Stimulated activated CD8-positive, alpha-beta memory T cell treated with anti-CD3 and anti-CD28 coated beads, Interleukin-7, amount 100 ng/mL, for 24 hours (primary cell): Measurements from ENCODE around the gene HLTF.

ENCODE experiments used
- DNase-seq: peaks from one replicate; pipeline ENCODE4 v3.0.0-alpha.2; 2020; ENCODE audit warnings: low read depth

HLTF gene

DNA sequence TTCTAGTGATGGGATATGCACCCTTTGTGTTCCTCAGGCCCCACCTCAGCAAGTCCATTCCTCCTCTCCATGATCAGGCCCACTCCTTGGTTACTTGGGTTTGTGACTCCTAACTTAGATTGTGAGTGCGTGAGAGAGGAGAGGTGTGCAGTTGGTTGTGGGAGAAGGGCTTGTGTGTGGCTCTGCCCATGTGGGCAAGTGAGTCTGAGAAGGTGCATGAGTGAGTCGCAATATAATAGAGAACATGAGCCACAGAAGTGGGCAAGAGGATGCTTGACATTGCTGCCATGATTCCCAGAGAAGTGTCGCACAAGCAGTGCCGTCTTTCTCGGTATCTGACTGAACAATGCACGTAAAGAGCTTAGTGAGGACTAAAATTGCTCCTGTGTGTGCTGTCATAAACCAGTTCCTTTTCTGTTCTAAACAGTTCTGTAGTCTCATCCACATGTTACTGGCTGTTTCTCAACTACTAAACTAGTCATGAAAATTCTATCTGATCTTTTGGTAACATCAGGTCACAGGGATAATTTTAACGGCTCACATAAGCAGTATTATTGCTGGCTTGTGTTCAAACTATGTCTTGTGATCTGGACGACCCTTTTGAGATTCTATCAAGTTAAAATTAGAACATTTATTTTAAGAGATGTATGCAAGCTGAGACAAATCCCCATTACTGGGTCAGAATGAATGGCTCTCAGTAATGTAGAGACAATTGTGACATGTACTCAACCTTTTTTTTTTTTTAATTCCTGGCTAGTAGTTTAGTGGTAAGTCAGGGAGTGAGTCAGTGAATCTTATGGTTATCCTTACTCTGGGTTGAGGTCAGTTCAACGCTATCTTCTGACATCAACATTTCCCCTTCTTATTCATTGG is 69.4 kb downstream of the HLTF start:
- no peak for DNase-seq

DNA sequence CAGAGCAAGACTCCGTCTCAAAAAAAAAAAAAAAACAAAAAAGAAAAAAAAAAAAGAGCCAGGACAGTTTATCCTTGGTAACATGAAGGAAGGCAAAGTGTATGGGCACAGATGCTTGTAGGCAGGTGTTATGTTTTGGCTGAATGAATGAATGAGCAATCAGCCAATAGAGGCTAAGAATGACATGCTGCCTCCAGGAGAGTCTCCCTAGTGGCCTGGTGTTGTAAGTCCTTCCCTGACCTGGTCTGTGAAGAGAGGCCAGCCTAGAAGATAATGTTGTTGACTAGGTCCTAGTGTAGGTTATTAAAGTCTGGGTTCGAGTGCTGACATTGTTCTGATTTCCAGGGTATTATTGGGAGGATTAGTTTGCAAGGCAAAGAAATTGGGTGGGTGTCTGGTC is 70.1 kb downstream of the HLTF start:
- no peak for DNase-seq

GRCh38 chr3:149015393-149015792 is 70.9 kb downstream of the HLTF start:
- no peak for DNase-seq

- DNase-seq = no peak
These were observed 72.6 kb downstream of the HLTF start for GRCh38 chr3:149013726-149014125.

DNA sequence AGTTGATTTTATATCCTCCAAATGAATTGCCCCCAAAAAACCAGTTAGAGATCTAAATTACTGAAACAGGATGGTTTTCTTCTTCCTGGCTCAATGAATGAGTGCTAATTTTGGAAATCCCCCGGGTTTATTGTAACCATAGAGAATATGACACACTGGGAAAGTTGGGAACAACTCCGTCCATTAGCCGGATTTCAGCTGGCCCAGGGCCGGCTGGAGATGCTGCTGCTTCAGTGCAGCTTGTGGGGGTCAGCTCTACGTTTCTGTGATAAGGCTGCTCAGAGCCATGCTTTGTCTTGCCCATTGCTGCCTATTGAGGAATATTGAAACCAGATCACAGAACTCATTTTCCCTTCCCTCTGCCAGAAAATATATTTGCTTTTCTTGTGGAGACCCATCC is 74.7 kb downstream of the HLTF start:
- DNase-seq = no peak

DNA sequence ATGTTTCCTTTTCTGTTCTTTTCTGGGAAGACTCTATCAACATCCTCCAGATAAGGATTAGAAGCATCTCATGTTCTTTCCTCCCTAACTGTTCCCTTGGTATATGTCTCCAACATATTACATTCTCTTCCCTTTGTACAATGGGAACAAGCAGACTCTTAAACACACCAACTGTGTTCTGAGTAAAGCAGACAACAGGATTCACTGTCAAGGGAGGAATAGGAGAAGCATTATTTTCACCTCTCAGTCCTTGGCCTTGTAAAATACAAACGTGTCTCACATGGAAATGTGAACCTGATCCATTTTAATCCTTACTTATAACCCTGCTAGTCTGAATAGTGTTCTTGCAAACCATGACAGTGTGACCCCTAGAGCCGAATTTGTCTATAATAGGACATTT is 75.4 kb downstream of the HLTF start:
- no peak for DNase-seq

GRCh38 chr3:149010504-149010951 is 75.8 kb downstream of the HLTF start:
- no peak for DNase-seq

DNA sequence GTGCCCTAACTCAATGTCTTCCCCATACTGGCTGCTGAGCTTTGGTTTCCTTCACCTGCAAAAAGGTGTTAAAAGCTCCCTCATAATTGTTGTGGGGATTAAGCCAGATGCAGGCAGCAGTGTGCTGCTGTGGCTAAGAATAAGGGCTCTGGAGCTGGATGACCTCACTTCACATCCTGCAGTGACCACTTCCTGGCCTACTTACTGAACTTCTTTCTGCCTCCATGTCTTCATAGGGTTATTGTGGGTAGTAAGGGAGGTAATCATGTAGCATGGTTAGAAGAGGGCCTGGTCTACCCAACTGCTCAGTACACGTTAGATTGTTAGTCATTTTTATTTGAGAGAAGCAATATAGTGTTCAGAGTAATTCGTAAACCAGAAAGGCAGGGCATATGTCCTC is 76.6 kb downstream of the HLTF start:
- no peak for DNase-seq

DNA sequence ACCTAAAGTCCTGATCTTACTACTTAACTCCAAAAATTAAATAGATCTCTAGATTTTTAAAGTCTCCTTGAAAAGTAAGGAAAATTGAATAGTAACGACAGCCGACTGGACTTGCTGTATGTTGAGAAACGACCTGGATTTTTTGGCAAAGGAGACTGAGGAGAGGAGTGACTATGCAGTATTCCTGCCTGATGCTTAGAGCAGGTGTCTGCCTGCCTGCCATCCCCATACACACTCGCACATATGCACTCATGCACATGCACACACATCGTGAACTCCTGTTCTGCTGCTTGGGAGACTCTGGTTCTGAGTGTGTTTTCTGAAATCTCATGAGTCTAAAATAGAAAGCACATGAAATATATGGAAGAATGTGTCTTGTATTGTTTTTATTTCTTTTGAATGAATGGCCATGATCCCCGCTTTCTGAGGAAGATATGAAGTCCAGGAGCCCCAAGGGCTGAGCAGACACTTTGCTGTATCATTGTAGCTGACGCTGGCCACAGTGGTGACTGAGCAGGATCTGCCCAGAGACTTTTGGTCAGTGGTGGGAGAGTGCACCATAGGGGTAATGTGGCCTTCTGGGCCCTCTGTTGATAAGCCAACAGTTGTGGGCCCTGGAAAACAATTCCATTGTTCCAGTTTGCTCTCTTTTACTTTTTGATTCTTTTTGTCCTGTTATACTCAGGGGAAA is 78.6 kb downstream of the HLTF start:
- DNase-seq = no peak

DNA sequence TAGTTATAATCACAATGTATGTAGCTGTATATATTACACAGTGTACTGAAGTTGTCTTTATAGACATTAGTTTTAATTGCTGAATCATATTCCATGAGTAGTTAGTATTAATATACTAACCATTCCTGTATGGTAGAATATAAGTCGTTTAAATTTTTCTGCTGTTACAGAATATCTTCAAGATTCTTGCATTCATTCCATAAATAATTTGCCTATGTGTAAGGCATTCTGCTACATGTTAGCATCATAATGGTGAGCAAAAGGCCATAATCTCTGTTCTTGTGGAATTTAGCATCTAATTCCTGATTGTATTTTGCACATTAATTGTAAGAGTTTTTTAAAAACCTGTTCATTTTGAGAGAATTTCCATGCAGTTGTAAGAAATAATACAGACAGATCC is 80.9 kb downstream of the HLTF start:
- DNase-seq = no peak

- DNase-seq = no peak
These were observed 81.7 kb downstream of the HLTF start for GRCh38 chr3:149004622-149005021.

GRCh38 chr3:149003653-149004305 is 82.6 kb downstream of the HLTF start:
- no peak for DNase-seq

DNA sequence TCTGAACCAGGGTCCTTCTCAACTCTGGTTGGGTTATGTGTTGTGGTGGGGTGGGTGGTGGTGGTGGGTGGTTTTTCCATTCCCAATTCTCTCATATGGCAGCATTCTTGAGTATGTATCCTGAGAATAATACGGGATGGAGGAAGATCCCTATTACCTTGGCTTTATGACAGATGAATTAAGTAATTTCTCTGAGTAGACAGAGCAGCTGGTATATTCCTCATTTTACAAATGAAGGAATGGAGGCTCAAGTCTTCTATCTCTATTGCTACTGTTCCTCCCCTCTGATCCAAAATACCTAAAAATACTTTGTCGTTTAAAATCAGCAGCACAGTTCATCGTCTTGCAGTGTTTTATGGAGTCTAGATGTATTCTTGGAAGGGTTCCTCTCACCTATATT is 84.6 kb downstream of the HLTF start:
- DNase-seq = no peak

DNA sequence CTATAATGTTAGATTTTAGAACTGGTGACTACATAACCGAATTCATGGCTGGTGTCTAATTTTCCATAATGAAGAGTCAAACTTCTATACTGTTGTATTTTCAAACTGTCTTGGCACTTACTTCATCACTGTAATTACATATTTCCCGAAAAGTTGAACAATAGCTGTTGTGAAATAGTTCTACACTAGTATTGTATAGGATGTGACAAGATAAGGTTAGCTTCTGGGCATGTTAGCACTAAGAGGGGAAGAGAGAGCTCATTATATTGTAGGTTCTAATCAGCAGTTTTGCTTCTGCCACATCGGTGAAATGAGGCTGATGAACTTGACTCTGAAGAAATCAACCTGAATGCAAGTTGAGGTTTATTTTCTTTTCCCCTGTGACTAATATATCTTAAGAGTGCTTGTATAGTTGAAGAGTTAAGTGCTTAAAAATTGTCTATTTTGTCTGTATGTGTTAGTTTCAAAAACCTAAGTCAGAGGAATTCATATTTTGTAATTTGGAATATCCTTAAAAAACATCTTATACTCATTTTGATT is 86.1 kb downstream of the HLTF start:
- DNase-seq = no peak

DNA sequence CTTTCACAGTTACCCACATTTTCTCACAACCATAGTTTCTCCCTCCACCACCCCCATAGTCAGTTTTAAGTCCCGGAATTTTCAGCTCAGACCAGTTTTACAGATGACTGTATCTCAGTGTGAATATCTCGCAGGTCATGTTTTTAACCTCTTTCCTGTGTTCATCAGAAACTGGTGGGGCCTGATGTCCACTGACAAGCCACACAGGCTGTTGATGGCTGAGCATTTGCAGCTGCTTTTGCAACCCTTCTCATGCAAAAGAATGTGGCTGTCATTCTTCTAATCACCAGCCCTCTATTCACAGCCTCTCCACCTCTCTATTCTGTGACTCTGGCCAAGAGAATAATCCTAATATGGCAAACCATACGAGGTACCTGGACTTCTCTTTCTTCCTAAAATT is 86.5 kb downstream of the HLTF start:
- no peak for DNase-seq

GRCh38 chr3:148998715-148999423 is 87.5 kb downstream of the HLTF start:
- no peak for DNase-seq

GRCh38 chr3:148998297-148998696 is 88.0 kb downstream of the HLTF start:
- no peak for DNase-seq

DNA sequence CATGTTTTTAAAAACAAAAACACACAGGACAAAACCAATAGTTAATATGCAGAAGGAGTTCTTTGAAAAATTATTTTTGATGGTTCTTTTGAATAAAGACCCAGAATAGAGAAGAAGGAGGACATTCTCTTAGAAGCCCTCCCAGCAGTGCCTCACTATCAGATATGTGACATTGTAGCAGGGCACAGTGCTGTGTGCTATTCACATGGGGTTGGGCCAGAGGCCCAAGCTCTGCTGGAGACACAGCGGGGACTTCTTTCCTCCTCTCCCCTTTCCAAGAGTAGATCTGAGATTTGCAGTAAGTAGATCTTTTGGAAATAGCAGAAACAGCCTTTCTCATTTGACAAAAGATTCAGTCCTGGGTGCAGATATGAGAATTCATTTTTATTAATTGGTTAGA is 88.7 kb downstream of the HLTF start:
- no peak for DNase-seq

GRCh38 chr3:148992635-148993255 is 93.6 kb downstream of the HLTF start:
- no peak for DNase-seq

DNA sequence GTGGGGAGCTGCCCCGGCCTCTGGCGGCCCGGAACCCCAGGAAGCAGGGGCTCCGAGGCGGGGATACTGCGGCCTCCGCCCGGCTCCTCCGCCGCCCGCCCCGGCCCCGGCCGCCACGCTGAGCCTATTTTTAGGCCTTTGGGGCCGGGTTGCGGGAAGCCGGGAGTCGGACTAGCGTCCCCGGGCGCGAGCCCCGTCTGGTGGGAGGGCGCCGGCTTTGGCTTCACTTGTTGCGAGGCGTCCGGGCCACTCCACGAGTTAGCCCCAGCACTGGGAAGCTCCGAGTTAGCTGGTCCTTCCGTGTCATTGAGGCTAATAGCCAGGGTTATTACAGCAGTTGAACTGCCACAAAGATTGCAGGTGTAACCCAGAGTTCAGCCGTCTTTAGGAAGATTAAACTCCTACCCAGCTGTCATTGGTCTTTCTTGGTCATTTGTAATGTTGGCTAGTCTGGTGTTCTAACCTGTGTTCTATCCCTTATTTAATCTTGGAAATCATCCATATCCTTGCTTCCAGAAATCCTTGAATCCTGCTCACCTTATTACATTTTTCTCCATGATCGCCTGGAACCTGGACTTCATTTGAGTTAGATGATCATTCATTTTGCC is 94.2 kb downstream of the HLTF start:
- DNase-seq = no peak
